NCI-H82 (cell line): Measurements from ENCODE around the gene CEP128.

Experiments used
- DNase-seq: peaks from one replicate; lab custom pipeline; 2025; lab: John Stamatoyannopoulos, UW

Gene CEP128

DNA sequence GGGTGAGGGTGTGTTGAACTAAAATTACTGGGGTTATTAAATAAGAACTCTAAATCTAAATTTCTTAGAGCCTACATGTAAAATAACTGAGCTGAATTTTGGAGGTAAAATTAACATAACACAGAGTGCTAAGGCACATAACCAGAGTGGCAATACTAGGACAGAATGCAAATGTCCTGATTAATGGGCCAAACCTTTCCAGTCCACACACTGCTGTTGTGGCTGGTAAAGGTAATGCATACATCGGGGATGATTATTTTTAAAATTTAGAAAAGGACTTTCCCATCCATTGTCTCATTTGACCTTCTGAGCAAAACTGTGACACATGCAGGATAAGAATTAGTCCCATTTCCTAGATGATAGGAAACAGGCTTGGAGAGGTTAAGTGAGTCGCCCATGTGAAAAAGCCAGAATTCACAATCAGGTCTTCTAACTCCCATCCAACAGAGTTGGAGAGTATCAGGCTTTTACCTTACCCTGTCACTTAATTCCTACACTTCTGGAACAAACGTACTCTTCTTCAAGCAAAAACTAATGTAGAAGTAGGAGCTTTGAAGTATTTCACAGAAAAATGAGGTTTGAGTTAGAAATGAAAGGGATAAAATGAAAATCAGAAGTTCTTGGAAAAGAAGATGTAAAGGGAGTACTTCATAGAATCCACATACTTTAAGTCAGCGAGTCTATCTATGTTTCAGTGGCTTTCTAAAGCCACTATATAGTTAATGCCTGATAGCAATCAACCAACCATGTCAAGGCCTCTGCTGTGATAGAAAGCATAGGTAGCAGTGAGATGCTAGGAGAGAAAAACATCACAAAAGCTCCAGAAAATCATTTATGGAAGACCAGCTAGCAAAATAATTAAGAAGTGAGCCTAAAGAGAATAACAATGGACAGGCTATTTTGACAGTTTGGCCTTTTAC is 395.3 kb downstream of the CEP128 start:
- no peak for DNase-seq

DNA sequence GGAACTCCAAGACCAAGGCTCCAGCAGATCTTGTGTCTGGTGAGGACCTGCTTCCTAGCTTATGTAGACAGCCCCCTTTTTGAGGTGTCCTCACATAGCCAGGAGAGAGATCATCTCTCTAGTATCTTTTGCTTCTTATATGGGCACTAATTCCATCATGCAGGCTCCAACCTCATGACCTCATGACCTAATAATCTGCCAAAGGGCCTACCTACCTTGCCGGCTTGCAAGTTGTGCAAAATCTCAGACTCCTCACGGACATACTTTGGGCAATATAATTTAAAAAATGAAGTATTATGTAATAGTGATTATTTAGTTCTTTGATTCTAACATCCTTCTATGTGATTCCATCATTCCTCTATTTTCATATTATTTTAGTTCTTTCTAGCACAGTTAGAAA is 397.2 kb downstream of the CEP128 start:
- DNase-seq: no peak

DNA sequence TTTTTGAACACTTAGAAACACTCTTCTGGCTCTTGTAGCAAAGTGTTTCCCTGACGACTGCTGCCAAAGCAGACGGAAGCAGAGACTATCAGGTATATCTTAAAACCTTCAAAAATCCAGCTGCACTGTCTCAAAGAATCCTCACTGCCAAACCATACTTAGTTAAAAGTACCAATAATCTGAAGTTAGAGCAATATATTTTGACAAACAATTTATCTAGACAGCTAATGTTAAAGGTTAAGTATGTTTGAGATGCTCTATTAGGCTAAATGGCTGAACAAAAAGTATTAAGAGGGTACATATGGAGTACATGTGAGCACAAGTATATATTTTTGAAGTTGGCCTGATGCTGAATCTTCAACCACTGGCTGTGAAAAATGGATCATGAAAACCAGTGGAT is 398.3 kb downstream of the CEP128 start:
- DNase-seq: no peak

DNA sequence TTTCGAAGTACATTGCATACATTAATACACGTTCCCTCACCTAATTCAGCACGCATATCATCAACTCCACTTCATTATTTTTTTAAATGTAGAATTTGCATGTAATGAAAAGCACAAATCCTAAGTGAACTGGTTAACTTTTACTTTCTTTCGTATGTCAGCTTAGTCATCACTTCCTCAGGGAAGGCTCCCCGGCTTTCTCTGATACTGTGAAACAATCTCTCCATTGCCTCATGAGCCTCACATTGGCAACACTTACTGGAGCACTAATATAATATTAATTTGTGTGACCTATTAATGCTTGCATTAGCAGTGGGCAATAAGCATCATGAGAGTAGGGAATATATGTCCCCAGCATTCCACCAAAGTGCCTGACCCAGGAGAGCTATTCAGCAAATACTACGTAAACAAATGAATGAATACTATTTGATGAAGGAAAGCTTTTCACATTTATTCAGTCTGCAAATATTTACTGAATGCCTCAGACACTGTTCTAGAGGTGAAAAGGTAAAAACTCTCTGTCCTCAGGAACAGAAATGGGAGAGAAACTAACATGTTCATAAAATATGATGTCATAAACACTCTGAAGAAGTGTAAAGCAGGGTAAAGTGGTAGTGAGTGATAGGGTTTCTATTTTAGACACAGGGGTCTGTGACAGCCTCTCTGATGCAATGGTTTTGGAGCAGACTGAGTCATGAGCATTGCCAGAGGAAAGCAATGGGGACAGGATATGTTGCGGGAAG is 402.7 kb downstream of the CEP128 start:
- no peak for DNase-seq

DNA sequence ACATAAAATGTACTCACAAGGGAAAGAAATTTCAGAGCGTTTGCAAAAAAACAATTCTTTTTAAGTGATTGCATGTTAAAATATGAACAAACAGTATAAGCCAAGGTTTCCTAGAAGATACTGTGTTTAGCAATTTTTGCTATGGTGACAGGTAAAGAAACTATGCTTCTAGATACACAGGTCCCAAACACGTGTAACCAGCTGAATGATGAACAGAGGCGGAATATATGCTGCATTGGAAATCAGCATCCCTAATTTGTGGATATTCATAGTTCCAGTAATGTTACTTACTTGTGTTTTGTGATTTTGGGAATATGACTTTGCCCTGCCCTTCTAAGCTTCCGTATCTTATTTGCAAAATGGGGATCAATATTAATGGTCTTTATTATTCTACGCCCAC is 403.9 kb downstream of the CEP128 start:
- no peak for DNase-seq

DNA sequence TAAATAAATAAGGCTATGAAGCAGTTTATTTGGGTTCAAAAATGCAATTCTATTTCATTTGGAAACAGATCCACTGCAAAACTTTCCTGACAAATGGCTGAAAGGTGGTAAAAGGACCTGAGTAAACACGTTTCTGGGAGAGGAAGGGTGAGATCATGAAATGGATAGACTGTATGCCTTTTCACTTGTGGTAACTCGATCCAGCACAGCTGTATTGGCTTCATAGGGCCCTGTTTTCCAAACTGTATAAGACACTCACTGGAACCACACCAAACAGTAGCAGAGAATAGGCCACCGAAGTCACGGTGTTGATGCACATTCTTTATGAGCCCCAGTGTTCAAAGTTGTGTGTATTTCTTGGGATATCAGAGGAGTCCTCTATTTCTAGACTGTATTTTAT is 405.1 kb downstream of the CEP128 start:
- no peak for DNase-seq

DNA sequence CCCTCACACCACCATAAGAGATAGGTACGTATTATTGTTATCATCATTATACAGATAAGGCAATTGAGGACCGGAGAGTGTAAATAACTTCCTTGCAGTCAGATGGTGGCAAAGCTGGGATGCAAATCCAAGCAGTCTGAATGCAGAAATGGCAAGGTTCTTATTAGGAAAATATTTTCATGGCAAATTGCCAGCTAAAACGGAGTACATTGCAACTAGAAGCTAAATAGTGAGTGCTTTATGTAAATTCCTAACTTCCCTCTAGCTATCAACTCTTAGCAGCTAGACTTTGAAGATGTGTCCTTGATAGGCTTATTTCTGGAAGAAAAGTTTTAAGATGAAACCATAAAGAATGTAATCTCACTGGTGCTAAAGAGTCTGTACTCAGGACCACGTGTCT is 406.4 kb downstream of the CEP128 start:
- DNase-seq: peak; percentile 20

DNA sequence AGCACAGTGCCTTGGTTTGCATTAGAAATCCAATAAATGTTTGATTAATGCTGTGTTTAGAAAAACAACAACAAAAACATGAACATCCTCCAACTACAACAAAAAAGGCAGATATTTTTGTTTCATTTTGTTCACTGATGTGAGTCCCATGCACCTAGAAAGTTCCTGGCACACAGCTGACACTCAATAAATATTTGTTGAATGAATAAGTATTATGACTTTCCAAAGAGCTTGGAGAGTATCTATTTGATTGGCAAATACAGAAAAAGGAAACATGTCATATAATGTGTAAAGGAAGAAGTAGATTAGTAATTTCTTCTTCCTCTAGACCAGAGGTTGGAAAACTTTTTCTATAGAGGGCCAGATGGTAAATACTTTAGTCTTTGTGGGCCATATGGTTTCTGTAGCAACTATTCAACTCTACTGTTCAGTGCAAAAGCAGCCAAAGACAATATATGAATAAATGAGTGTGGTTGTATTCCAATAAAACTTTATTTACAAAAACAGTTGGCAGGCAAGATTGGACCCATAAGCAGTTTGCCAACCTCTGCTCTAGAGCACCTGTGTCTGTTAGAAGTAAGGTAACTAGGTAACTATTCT is 417.9 kb downstream of the CEP128 start:
- no peak for DNase-seq

DNA sequence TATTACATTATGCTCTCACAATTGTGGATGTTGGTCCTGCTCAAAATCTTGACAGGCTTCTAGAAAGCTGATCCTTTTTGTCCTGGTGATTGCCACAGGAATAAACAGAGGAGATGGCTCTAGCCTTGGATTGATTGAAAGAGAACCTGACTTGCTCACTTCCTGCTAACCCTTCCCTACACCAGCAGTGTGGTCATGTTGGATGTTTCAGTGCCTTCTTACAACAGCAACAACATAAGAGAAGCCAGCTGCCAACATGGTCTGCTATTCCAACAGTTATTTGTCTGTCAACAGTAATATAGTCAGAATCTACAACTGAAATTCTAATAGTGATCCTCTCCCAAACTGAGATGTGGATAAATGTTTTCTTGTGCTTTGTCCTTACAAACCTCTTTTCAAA is 418.6 kb downstream of the CEP128 start:
- no peak for DNase-seq

DNA sequence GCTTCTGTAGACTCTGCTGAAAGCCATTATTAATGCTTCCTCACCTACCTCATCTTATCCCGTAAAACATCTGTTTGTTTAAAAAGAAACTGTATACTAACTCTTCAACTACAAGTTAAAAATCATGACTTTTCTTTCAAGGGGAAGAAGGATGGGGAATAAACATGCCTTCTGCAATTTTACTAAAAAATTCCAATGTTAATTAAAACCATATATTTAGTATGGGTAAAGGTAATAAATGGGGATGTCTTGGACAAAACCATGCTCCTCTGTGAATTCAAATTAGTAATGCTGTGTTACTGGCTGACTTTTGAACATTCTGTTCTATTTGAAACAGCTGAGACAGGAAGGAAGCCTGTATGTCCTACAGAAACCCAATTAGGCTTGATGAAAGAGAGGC is 419.1 kb downstream of the CEP128 start:
- no peak for DNase-seq

DNA sequence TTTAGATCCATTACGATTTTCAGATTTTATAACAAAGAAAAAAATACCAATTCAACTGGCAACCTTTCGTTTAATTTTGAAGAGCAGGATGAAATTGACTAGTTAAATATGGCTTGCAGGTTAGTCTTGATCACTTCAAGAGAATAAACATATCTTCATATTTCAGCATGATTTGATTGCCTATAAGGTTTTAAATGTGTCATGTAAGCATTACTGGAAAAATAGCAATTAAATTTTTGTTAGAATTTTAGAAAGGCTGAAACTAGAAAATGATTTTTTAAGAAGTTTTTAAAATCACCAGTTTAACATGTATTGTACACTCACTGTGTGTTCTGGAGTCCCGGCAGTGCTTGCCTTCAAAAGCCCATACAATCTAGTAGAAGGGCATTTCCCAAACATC is 420.1 kb downstream of the CEP128 start:
- DNase-seq: no peak

DNA sequence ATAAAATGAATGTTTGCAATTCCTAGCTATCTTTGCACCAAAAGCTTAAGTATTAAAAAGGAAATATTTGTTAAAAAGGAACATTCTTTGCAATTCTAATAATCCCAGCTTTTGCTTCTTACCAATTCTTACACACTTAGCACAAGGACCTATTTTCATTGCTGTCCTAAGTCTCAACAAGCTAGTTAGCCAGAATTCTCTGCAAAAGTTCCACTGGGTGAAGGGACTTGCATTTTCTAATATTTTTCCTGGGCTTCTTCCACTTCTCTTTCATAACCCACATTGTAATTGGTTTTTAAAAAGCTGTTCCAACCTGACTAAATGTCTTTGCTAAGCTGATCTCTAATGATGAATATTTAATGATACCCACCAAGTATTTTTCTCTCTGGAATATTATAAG is 422.5 kb downstream of the CEP128 start:
- no peak for DNase-seq

DNA sequence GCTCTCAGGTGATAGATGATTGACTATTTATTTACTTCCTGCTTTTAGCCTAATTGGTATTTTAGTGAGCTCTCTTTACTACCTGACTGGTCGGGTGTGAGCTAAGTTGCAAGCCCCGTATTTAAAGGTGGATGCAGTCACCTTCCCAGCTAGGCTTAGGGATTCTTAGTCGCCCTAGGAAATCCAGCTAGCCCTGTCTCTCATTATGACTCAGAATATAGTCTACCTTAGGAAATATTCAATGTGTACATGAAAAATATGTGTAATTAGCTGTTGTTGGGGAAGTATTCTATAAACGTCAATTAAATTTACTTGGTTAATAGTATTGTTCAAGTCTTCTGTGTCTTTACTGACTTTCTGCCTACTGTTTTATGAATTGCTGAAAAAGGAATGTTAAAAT is 423.4 kb downstream of the CEP128 start:
- no peak for DNase-seq

DNA sequence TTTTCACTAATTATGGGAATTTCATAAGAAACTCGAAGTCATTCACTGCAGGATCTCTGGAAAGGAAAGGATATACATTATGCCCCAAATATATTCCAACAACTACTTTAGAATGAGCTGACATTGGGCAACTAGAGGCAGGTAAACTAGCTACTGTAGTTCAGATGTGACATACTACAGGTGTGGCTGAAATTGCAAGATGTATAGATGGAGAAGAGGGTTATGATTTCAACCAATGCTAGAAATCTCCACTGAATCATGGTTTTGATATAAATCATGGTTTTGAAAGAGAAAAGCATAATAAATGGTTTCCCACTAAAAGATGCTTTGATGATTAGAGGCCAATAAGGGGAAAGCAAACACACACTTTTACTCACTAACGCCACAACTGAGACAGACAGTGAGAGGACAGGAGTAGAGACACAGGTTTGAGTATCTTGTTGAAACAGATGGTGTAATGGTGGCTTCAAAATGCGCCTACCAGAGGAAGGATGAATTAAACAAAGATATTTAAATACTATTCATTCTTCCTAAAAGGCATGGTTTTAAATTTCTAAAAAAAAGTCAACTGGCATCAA is 434.2 kb downstream of the CEP128 start:
- no peak for DNase-seq

DNA sequence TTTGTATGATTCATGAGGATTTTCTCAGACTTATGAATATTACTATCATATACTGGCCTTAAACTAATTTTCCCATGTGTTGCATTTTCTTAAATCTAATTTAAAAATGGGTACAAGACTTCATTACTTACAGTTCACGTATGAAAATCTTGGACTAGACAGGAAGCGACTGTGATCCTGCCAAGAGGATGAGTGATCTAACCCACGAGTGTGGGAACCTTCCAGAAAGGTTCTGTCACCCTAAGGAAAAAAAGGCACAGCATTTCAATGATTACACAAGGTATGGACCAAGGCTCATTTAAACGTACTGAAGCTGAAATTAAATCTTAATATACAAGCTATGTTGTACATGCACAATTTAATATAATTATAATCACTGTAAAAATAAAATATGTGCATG is 436.8 kb downstream of the CEP128 start:
- no peak for DNase-seq

DNA sequence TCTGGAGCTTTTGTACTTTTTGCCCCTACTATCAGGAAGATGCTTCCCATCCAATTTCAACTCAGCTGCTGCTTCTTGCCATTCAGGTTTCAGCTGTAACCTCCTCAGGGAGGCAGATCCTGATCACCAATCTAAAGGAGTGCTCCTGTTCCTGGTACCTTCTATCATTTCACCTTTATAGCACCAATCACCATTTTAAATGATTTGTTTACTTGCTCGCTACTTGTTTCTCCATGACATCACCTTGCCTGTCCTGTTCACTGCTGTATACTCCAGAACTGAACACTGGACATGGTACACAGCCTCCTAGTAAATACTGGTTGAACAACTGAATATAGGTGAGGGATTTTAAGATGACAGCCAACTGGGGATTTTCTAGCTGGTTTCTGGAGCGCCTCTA is 443.0 kb downstream of the CEP128 start:
- no peak for DNase-seq

DNA sequence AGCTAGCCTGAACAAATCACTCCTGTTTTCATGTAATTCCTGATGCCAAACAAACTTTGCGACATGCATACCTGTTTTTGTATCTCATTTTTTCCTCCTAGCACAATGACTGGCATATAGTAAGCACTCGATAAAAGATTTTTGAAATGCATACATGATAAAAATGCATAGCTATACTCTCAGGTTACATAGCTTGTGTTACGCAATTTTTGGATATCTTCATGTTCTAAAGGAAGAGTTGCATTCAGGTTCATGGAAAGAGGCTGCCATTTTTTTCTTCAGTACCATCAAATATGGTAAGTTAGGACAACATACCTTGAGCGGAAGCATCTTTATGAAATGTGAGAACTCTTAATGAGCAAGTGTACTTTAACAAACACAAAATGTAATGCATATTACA is 445.4 kb downstream of the CEP128 start:
- no peak for DNase-seq

DNA sequence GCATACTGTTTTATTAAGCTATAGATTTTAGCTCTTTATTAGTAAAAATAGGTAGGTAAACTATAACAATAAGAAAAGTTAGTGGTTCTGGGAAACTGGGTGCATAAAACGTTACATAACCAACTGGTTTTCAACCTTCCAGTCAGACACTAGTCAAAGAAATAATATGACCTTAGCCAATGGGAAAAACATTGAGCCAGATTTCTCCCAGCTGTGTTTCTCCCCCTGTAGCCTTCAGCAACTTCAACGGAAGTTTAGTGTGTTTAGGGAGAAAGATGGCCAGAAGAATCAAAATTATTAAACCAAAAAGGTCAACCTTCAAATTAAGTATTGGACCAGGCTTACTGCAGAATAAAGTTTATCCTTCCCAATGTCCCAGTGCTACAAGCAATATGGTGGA is 446.8 kb downstream of the CEP128 start:
- DNase-seq: no peak

DNA sequence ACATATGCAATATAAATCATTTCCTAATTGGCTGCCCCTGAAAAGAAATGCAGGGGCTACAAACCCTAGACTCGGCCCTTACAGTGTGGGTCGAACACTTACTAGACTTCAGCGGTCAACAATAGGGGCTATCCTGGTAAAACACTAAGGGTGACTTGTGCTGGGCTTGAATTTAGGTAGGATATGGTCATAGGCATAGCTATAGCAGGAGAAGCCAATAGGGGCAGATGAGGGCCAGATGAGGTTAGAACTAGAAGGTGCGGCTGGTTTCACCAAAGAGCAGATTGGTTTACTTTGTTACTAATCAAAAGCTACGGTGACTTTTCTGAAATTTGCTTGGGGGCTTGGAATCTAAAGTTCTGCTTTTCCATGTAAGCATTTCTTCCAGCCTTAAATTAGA is 447.9 kb downstream of the CEP128 start:
- DNase-seq: no peak

DNA sequence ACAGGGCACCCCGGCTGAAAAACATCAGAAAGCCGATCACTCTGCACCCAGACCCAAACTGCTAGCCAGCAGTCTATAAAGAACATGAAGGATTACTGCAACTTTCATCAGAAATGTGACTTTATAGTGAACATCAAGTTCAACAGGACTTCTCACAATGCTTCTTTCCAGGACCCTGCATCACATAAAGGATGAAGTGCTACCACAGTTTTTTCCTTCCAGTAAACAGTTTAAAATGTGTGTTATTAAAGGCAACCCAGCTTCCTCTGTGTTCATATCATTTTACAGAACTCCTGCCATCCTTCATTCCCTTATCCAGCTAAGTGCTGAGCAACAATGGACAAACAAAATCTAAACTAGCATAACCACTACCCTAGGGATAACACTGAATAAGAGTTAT is 449.9 kb downstream of the CEP128 start:
- DNase-seq: no peak

DNA sequence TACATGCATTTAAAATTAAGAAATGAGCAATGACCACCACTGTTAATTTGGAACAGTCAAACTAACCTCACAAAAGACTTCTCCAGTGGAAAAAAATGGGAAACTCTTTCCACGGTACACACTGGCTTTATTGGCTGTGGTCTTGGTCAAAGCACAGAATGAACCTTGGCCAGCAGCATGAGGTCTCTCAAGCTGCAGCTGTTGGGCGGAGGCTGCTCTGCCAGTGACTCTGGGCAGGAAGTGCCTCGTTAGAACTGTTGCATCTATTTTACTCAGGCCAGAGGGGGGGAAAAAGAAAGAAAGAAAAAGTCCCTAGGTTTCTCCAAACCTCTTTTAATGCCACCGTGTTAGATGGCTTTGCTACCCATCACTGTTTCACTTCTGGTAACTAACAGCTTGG is 450.4 kb downstream of the CEP128 start:
- DNase-seq: no peak

DNA sequence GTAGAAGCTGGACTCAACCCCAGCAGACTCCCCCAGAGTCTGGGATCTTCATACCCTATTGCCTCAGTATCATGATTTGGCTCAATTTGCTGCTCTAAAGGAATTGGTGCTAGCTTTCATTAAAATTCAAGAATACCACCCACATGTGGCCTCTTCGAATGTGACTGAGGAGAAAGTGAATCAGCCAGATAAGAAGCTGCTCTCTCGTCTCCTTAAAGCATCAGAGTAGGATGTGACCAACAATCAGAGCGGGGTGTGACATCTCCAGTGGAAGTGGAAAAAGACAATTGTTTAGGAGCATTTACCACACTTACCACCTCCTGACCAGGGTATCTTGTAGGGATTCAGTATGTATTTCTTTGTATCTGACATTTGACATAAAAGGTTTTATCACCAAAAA is 452.0 kb downstream of the CEP128 start:
- DNase-seq: no peak

DNA sequence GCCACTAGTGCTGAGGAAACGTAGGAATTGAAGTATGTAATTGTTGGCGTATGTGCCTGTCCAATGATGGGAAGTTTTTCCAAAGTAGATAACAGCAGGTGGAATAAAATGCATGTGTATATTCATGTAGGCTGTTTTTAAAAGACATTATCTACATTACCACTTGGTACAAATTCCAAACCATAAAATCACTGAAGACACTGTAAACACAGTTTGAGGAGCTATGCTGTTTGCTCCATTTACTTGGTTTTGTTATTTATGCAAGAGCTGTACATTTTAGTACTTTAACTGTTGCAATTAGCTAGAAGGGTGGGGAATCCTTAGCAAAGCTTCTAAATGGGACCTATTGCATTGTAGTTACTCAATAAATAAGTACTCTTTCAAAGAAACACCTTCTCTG is 455.8 kb downstream of the CEP128 start:
- DNase-seq: no peak
